Liver (tissue), 9 donors: ENCODE data around the gene XYLT1. TPM values are rescaled to one million over a fixed set of nuclear protein-coding genes. Genes with fewer than 3 reads are reported as not detected.

Experiments used
- DNase-seq: peaks from one replicate; pipeline ENCODE4 v3.0.0-alpha.2; 2017; ENCODE audit warnings: low spot score
- H3K27ac ChIP-seq, 2 donors: one replicate each; pipeline ENCODE4 v1.7.0; 2013; ENCODE audit warnings: inconsistent platforms in 2 of 2, low read length in 2 of 2, control low read depth in 1 of 2, low read depth in 1 of 2, mild to moderate bottlenecking in 1 of 2
- H3K27me3 ChIP-seq, 4 donors: one replicate each; pipeline versions ENCODE4 v1.6.1 to v1.7.0; 2013; ENCODE audit warnings: low read length in 3 of 4, inconsistent platforms in 1 of 4, mild to moderate bottlenecking in 1 of 4, moderate library complexity in 1 of 4; ENCODE audit not compliant: control insufficient read depth in 4 of 4, insufficient read depth in 4 of 4
- H3K36me3 ChIP-seq, 4 donors: one replicate each; pipeline versions ENCODE4 v1.6.1 to v1.7.0; 2013; ENCODE audit warnings: low read length in 3 of 4, mild to moderate bottlenecking in 3 of 4, low read depth in 1 of 4, moderate library complexity in 1 of 4; ENCODE audit not compliant: control insufficient read depth in 4 of 4, insufficient read depth in 3 of 4
- H3K4me1 ChIP-seq, 4 donors: one replicate each; pipeline versions ENCODE4 v1.6.1 to v1.7.0; 2013; ENCODE audit warnings: low read length in 3 of 4, mild to moderate bottlenecking in 3 of 4, moderate library complexity in 1 of 4; ENCODE audit not compliant: control insufficient read depth in 4 of 4, insufficient read depth in 4 of 4
- H3K4me3 ChIP-seq, 3 donors: one replicate each; pipeline versions ENCODE4 v1.6.1 to v1.7.0; 2013; ENCODE audit warnings: low read length in 3 of 3, control low read depth in 1 of 3, low read depth in 1 of 3, mild to moderate bottlenecking in 1 of 3
- H3K9ac ChIP-seq, 2 donors: one replicate each; pipeline ENCODE4 v1.7.0; 2013; ENCODE audit warnings: low read length in 2 of 2, mild to moderate bottlenecking in 2 of 2, moderate library complexity in 2 of 2, control low read depth in 1 of 2, low read depth in 1 of 2
- H3K9me3 ChIP-seq, 4 donors: one replicate each; pipeline versions ENCODE4 v1.6.1 to v1.7.0; 2013; ENCODE audit warnings: low read length in 3 of 4; ENCODE audit not compliant: control insufficient read depth in 4 of 4
- EGR1 ChIP-seq, 2 donors: IDR thresholded peaks; 2 replicates each; pipeline ENCODE4 v1.6.1; 2016 to 2018; ENCODE audit warnings: antibody characterized with exemption in 2 of 2, low read depth in 2 of 2
- FOXA2 ChIP-seq: IDR thresholded peaks from 2 replicates; pipeline ENCODE4 v1.6.1; 2016; ENCODE audit warnings: antibody characterized with exemption
- GABPA ChIP-seq, 2 donors: IDR thresholded peaks in 1 of 2; conservative IDR thresholded peaks in 1 of 2; 2 replicates each; pipeline ENCODE4 v1.6.1; 2016; ENCODE audit warnings: antibody characterized with exemption in 2 of 2, mild to moderate bottlenecking in 1 of 2, moderate library complexity in 1 of 2
- HNF4G ChIP-seq: IDR thresholded peaks from 2 replicates; pipeline ENCODE4 v1.6.1; 2016; ENCODE audit warnings: antibody characterized with exemption
- JUND ChIP-seq, 2 donors: IDR thresholded peaks; 2 replicates each; pipeline ENCODE4 v1.6.1; 2016; ENCODE audit warnings: antibody characterized with exemption in 2 of 2
- NR2F2 ChIP-seq: IDR thresholded peaks from 2 replicates; pipeline ENCODE4 v1.6.1; 2016; ENCODE audit warnings: antibody characterized with exemption
- RAD21 ChIP-seq, 2 donors: IDR thresholded peaks; 2 replicates each; pipeline ENCODE4 v1.6.1; 2016; ENCODE audit warnings: antibody characterized with exemption in 2 of 2, mild to moderate bottlenecking in 2 of 2
- SP1 ChIP-seq: IDR thresholded peaks from 2 replicates; pipeline ENCODE4 v1.6.1; 2018; ENCODE audit warnings: antibody characterized with exemption, mild to moderate bottlenecking
- TAF1 ChIP-seq: conservative IDR thresholded peaks from 2 replicates; pipeline ENCODE4 v1.6.1; 2016; ENCODE audit warnings: antibody characterized with exemption, mild to moderate bottlenecking
- YY1 ChIP-seq: IDR thresholded peaks from 2 replicates; pipeline ENCODE4 v1.6.1; 2016; ENCODE audit warnings: antibody characterized with exemption, mild to moderate bottlenecking
- WGBS: extraction: QIAGEN DNeasy Blood & Tissue Kit; methylation state at CpG from one replicate; pipeline ENCODE4 v1.1.7; 2013; 5-methylcytosine and 5-hydroxymethylcytosine counted together
- polyA plus RNA-seq, 2 donors: library from polyadenylated mRNA; stranded (reverse) in 1 of 2; unstranded in 1 of 2; fragments of 200-250 nt in 1 of 2; fragments of >200 nt in 1 of 2; fragmentation: Nextera tagmentation in 1 of 2; extraction: Ambion mirVana in 1 of 2; gene quantifications; one replicate each; pipeline versions ENCODE4 v1.2.1 to v1.2.3, GENCODE V29; 2013 to 2015
- total RNA-seq, 2 donors: library from RNA; depleted of rRNA; stranded (reverse); fragments of >200 nt; gene quantifications; one replicate each; pipeline ENCODE4 v1.2.3, GENCODE V29; 2014
- TF ChIP-seq, protein P1 (sequence below): IDR thresholded peaks from 2 replicates; pipeline ENCODE4 v1.6.1; 2016; ENCODE audit warnings: antibody characterized with exemption
- TF ChIP-seq, protein P2 (sequence below): IDR thresholded peaks from 2 replicates; pipeline ENCODE4 v1.6.1; 2016; ENCODE audit warnings: antibody characterized with exemption
- TF ChIP-seq, protein P3 (sequence below): IDR thresholded peaks from 2 replicates; pipeline ENCODE4 v1.6.1; 2016; ENCODE audit warnings: antibody characterized with exemption
- TF ChIP-seq, protein P4 (sequence below): fragments of 150-350 bp; IDR thresholded peaks from 2 replicates; pipeline ENCODE4 v1.5.1; 2017; ENCODE audit warnings: improper control_type of control experiment, low read depth, low read length; ENCODE audit not compliant: missing input control
- donor health status: healthy.
- donor health status: healthy.
- donor health status: healthy.
- donor health status: healthy.
- donor health status: healthy.

Gene XYLT1
- total and polyA plus RNA-seq, 4 donors: 0.25 to 2.3 (median 0.53) TPM

DNA sequence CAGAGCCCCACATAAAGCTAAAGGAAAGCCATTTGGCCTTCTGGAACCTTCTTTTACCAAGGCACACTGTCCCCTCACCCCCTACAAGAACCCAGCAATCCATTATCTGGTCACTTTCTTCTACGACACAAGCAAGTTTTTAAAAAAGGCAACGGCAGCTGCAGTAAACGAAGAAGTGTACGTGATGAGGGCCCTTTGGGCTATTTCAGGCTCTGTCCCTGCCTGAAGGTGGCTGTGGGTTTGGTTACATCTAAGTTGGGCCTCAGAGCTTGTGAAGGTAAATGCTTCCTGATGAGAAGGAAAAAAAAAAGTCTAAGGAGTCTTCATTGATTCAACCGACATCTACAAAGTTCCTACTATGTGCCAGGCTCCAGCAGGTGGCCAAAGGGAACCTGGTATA, 35.4 kb downstream of the XYLT1 start:
- Histone ChIP-seq H3K4me1 (no peaks in the 10 kb centered on the region), H3K36me3 (no peaks in the 10 kb centered on the region), H3K4me3 (no peak overlapping the region), H3K27ac (no peak overlapping the region), H3K27me3 (no peaks in the 10 kb centered on the region), H3K9me3 (no peaks in the 10 kb centered on the region), H3K9ac (no peak overlapping the region)
- WGBS: 89% methylated on average over 5 of the region's 5 CpGs
- TF ChIP-seq, protein P1, sequence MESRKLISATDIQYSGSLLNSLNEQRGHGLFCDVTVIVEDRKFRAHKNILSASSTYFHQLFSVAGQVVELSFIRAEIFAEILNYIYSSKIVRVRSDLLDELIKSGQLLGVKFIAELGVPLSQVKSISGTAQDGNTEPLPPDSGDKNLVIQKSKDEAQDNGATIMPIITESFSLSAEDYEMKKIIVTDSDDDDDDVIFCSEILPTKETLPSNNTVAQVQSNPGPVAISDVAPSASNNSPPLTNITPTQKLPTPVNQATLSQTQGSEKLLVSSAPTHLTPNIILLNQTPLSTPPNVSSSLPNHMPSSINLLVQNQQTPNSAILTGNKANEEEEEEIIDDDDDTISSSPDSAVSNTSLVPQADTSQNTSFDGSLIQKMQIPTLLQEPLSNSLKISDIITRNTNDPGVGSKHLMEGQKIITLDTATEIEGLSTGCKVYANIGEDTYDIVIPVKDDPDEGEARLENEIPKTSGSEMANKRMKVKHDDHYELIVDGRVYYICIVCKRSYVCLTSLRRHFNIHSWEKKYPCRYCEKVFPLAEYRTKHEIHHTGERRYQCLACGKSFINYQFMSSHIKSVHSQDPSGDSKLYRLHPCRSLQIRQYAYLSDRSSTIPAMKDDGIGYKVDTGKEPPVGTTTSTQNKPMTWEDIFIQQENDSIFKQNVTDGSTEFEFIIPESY: no peak
- TF ChIP-seq GABPA (IDR thresholded peaks at IDR 0.05 in 1 of 2, conservative IDR thresholded peaks at IDR 0.05 in 1 of 2): no peak
- TF ChIP-seq YY1: no peak
- TF ChIP-seq NR2F2: no peak
- no peak for TF ChIP-seq SP1
- TF ChIP-seq JUND (IDR thresholded peaks at IDR 0.05): no peak
- TF ChIP-seq HNF4G: no peak
- no peak for TF ChIP-seq EGR1 (IDR thresholded peaks at IDR 0.05; ENCODE audit: low read depth in 2 of 2)
- no peak for TF ChIP-seq RAD21 (IDR thresholded peaks at IDR 0.05)
- TF ChIP-seq, protein P2, sequence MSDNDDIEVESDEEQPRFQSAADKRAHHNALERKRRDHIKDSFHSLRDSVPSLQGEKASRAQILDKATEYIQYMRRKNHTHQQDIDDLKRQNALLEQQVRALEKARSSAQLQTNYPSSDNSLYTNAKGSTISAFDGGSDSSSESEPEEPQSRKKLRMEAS: no peak
- TF ChIP-seq FOXA2: no peak
- TF ChIP-seq, protein P3, sequence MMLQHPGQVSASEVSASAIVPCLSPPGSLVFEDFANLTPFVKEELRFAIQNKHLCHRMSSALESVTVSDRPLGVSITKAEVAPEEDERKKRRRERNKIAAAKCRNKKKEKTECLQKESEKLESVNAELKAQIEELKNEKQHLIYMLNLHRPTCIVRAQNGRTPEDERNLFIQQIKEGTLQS: no peak
- TF ChIP-seq TAF1: no peak
- TF ChIP-seq, protein P4, sequence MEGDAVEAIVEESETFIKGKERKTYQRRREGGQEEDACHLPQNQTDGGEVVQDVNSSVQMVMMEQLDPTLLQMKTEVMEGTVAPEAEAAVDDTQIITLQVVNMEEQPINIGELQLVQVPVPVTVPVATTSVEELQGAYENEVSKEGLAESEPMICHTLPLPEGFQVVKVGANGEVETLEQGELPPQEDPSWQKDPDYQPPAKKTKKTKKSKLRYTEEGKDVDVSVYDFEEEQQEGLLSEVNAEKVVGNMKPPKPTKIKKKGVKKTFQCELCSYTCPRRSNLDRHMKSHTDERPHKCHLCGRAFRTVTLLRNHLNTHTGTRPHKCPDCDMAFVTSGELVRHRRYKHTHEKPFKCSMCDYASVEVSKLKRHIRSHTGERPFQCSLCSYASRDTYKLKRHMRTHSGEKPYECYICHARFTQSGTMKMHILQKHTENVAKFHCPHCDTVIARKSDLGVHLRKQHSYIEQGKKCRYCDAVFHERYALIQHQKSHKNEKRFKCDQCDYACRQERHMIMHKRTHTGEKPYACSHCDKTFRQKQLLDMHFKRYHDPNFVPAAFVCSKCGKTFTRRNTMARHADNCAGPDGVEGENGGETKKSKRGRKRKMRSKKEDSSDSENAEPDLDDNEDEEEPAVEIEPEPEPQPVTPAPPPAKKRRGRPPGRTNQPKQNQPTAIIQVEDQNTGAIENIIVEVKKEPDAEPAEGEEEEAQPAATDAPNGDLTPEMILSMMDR: no peak
- DNase-seq: no peak

DNA sequence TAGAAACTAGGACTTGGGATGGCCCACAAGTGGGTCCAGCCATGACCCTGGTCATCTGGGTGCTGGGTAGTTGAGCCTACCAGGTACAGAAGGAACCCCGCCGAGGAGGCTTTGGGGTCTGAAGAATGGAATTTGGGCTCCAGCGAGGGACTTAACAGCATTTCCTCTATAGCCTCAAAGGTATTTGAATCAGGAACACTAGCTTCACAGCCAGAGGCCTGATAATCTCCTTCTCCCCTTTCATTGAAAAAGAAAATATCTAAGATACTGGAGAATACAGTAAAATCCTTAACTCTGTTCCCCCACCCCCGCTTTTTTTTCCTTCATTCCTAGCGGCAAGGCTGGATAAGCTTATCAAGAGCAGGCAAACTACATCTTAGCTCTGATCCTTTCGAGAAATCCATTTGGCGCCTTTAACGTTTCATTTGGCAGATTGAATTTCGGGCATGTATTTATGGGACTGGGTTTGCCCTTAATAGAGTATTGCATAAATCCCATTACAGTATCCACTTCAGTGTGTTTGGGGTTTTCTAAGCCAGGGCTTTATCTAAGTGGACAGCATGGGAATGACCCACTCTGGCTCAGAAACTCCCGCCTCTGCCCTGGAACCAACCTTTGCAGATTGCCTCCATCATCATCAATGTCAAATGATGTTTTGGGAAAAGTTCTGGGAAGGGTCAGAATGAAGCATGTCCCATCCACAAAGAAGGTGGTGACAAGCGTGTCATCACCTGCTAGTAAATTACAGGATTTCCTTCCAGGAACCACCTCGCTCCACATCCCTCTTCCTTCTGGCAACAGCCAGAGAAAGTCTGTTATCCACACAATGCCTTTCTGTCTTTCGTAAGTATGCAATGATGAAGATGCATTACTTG, 36.9 kb downstream of the XYLT1 start:
- H3K27me3 ChIP-seq: no peaks in the 10 kb centered on the region
- H3K4me1 ChIP-seq: no peaks in the 10 kb centered on the region
- WGBS: 68% methylated on average over 13 of the region's 13 CpGs
- H3K9me3 ChIP-seq: no peaks in the 10 kb centered on the region
- no peaks in the 10 kb centered on the region for H3K36me3 ChIP-seq
- no peak overlapping the region for H3K27ac ChIP-seq
- no peak overlapping the region for H3K4me3 ChIP-seq
- TF ChIP-seq, protein P4: no peak
- TF ChIP-seq RAD21 (IDR thresholded peaks at IDR 0.05) (no peak), YY1 (no peak), GABPA (IDR thresholded peaks at IDR 0.05 in 1 of 2, conservative IDR thresholded peaks at IDR 0.05 in 1 of 2) (no peak)
- H3K9ac ChIP-seq: no peak overlapping the region
- DNase-seq: no peak
